Measurements from ENCODE around the gene PPP1R14C. TPM values are rescaled to one million over a fixed set of nuclear protein-coding genes. Genes with fewer than 3 reads are reported as not detected.

Gene PPP1R14C
- total and polyA plus RNA-seq, 10 donors, result 0.06 to 0.39 (median 0.18) TPM; not detected in 4

GRCh38 chr6:150252714-150253444 lies 110.0 kb downstream of the PPP1R14C start:
- no peak overlapping the region for H3K4me3 ChIP-seq
- no peaks in the 10 kb centered on the region for H3K36me3 ChIP-seq
- intact Hi-C loops (cut with DNase I; ENCODE audit: low total_unique reads), result no loop called here
- DNase-seq, result no peak
- H3K9me3 ChIP-seq, result peaks cover 0 to 11% (median 4%) of the 10 kb centered on the region in 8 donors
- peaks cover 0 to 15% (median 0%) of the 10 kb centered on the region in 7 donors for H3K27me3 ChIP-seq (replicated peaks in 1 of 7)
- 76 to 88% (median 81%) methylated on average over 6 of the region's 6 CpGs for WGBS, 5 donors
- no peak overlapping the region for H3K27ac ChIP-seq
- no peaks in the 10 kb centered on the region for H3K4me1 ChIP-seq
- TF ChIP-seq POLR2A (IDR thresholded peaks at IDR 0.05) (no peak), POLR2AphosphoS5 (IDR thresholded peaks at IDR 0.05) (no peak)
- TF ChIP-seq, protein P1, sequence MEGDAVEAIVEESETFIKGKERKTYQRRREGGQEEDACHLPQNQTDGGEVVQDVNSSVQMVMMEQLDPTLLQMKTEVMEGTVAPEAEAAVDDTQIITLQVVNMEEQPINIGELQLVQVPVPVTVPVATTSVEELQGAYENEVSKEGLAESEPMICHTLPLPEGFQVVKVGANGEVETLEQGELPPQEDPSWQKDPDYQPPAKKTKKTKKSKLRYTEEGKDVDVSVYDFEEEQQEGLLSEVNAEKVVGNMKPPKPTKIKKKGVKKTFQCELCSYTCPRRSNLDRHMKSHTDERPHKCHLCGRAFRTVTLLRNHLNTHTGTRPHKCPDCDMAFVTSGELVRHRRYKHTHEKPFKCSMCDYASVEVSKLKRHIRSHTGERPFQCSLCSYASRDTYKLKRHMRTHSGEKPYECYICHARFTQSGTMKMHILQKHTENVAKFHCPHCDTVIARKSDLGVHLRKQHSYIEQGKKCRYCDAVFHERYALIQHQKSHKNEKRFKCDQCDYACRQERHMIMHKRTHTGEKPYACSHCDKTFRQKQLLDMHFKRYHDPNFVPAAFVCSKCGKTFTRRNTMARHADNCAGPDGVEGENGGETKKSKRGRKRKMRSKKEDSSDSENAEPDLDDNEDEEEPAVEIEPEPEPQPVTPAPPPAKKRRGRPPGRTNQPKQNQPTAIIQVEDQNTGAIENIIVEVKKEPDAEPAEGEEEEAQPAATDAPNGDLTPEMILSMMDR (IDR thresholded peaks at IDR 0.05 in 8 of 11, conservative IDR thresholded peaks at IDR 0.05 in 3 of 11), result no peak

DNA sequence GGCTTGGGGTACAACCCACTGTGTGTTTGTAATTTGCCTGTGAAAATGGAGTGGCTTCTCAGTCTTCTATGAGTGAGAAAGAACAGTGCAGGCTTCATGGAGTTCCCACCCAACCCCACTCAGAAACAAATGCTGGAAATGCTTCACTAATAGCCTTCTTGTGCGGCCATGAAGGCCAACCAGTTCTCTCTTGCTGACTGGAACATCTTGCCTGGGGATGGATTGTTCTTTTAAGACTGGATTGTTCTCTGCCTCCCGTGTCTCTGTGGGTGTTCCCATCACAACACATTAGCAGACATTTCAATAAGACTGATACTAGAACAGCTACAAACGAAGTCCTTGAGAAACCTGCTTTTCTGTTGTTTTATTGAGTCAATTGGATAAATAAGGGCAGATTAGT lies 110.6 kb downstream of the PPP1R14C start:
- Histone ChIP-seq H3K4me1 (no peaks in the 10 kb centered on the region), H3K27me3 (replicated peaks in 1 of 7) (peaks cover 0 to 15% (median 0%) of the 10 kb centered on the region in 7 donors), H3K27ac (no peak overlapping the region), H3K36me3 (no peaks in the 10 kb centered on the region), H3K4me3 (no peak overlapping the region), H3K9me3 (peaks cover 0 to 5% (median 0%) of the 10 kb centered on the region in 8 donors)
- intact Hi-C loops (cut with DNase I; ENCODE audit: low total_unique reads), result no loop called here
- TF ChIP-seq POLR2AphosphoS5 (IDR thresholded peaks at IDR 0.05), result no peak
- TF ChIP-seq POLR2A (IDR thresholded peaks at IDR 0.05), result no peak
- TF ChIP-seq, protein P1 (IDR thresholded peaks at IDR 0.05 in 8 of 11, conservative IDR thresholded peaks at IDR 0.05 in 3 of 11), result no peak
- DNase-seq, result no peak
- WGBS, 5 donors, result 66 to 86% (median 75%) methylated on average over 3 of the region's 3 CpGs

- WGBS, 5 donors, result 65 to 80% (median 73%) methylated on average over 4 of the region's 4 CpGs
- peaks cover 0 to 15% (median 0%) of the 10 kb centered on the region in 7 donors for H3K27me3 ChIP-seq (replicated peaks in 1 of 7)
- H3K27ac ChIP-seq, result no peak overlapping the region
- H3K36me3 ChIP-seq, result no peaks in the 10 kb centered on the region
- intact Hi-C loops (cut with DNase I; ENCODE audit: low total_unique reads), result no loop called here
- no peak for DNase-seq
- TF ChIP-seq, protein P1 (IDR thresholded peaks at IDR 0.05 in 8 of 11, conservative IDR thresholded peaks at IDR 0.05 in 3 of 11), result no peak
- no peak for TF ChIP-seq POLR2A (IDR thresholded peaks at IDR 0.05)
- no peak for TF ChIP-seq POLR2AphosphoS5 (IDR thresholded peaks at IDR 0.05)
- no peak overlapping the region for H3K4me3 ChIP-seq
- H3K4me1 ChIP-seq, result no peaks in the 10 kb centered on the region
- no peaks in the 10 kb centered on the region for H3K9me3 ChIP-seq
Measured at GRCh38 chr6:150254770-150255169, 111.9 kb downstream of the PPP1R14C start.

DNA sequence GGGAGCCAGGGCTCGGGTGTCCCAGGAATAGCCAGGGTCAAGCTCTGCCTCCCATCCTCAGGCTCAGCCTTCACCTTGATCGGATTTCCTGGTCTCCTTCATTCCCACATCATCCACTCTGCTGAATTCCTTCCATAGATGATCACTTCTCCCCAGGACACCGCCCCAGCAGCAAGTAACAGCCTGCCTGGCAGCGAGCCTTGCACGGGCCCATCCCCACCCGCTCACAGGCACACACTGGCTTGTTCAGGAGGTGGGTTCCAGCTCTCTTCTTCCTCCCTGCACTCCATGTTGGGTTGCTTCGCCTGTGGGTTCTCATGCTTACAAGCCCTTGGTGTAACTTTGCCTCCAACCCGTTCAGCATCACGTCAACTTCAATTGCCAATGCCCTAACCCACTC lies 113.0 kb downstream of the PPP1R14C start:
- WGBS, 5 donors, result 81 to 93% (median 92%) methylated on average over 8 to 9 of the region's 9 CpGs
- no peaks in the 10 kb centered on the region for H3K36me3 ChIP-seq

More for the DNA sequence above, 113.0 kb downstream of the PPP1R14C start:
- intact Hi-C loops (cut with DNase I; ENCODE audit: low total_unique reads), result no loop called here
- Histone ChIP-seq H3K27me3 (replicated peaks in 1 of 7) (peaks cover 0 to 15% (median 0%) of the 10 kb centered on the region in 7 donors), H3K9me3 (no peaks in the 10 kb centered on the region), H3K4me3 (no peak overlapping the region), H3K4me1 (no peaks in the 10 kb centered on the region), H3K27ac (no peak overlapping the region)
- TF ChIP-seq POLR2A (IDR thresholded peaks at IDR 0.05) (no peak), POLR2AphosphoS5 (IDR thresholded peaks at IDR 0.05) (no peak)
- TF ChIP-seq, protein P1 (IDR thresholded peaks at IDR 0.05 in 8 of 11, conservative IDR thresholded peaks at IDR 0.05 in 3 of 11), result no peak
- no peak for DNase-seq
